ENCODE data around the gene SLC7A14. TPM values are rescaled to one million over a fixed set of nuclear protein-coding genes. Genes with fewer than 3 reads are reported as not detected.

SLC7A14 gene
- 0.35 and 0.55 TPM in 2 replicates for total RNA-seq

DNA sequence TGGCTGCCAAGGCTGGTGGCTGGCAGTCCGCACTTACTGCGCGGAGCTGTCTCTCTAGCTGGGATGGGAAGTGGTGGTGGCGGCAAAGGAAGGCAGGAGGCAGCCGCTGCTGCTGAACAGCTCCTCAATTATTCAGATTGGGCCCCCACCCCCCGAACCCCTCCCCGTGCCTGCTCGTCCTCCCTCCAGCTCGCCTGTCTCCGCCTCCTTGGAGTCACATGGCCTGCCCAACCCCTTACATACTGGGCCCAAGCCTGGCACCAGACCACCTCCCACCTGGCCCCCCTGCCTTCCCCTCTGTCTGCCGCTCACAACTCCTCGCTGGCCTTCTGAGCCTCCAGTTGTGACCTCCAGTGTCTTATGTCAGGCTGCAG lies at the start of gene SLC7A14:
TSS of gene SLC7A14 (minus strand) at position 139 of the 374 bp plus-strand sequence. CDS start 59,139 bp downstream, outside the sequence.
- no peak for DNase-seq (ENCODE audit: low read depth)

DNA sequence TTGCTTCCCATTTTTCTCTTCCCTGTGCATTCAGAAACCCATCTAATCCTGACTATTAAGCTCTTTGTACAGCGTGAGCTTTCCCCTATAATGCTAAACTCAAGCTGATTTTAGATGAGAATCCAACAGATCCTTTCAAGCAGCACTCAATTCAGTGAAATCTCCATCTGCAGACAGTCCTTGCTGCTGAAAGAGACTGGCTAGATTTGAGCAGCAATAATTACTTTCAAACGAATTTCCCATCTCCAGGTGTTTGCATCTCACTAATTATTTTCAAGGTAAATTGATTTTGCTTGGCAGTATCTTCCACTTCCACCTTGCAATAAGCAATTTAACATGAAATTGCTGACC lies 49.5 kb upstream of the SLC7A14 start:
- no peak for DNase-seq (ENCODE audit: low read depth)

DNA sequence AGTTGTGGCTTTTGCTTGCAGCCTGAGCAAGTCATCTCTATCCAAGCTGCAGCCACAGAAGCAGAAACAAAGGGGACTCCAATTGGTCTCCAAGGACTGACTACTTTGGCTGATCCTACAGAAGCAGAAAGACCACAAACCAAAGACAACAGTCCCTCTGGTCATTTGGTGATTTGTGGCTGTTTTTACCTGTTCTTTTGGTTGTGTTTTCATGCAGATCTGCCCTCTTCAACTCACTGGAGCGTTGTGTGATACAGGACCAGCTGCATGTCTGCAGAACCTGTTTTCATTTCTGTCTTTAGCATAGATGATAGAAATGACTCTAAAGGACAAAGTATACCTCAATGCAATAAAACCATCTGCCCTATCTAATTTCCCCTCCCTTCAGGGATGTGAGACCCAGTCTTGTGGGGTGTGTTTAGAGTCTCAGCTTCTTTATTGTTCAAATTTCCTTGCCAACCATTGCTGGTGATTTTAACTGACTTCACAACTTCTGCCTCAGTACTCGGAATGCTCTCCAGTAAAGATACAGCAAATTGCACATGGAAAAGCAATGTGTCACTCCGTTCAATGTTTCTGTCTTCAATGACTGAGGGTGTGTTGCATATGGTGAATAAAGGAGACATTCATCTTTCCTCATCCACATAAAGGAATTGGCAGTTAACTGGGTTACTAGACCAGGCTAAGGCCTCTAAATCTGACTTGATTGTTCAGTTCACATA lies 48.9 kb upstream of the SLC7A14 start:
- no peak for DNase-seq (ENCODE audit: low read depth)

DNA sequence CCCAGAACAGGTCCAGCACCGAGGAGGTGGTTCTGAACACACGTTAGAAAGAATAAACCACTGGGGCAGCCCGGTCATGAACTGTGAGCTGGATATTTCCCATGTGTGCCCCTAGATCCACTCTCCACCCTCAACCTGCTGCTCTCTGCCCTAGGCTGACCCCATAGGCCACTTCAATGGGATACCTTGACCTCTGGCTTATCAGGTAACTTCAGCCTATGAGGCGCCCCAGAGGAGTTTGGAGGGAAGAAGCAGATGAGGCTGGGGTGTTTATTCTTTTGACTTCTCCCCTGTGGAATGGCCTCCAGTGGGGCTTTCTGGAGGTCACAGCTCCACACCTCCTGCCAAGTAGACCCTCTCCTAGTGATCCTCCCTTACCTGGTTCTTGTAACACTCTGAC lies 47.7 kb upstream of the SLC7A14 start:
- no peak for DNase-seq (ENCODE audit: low read depth)

DNA sequence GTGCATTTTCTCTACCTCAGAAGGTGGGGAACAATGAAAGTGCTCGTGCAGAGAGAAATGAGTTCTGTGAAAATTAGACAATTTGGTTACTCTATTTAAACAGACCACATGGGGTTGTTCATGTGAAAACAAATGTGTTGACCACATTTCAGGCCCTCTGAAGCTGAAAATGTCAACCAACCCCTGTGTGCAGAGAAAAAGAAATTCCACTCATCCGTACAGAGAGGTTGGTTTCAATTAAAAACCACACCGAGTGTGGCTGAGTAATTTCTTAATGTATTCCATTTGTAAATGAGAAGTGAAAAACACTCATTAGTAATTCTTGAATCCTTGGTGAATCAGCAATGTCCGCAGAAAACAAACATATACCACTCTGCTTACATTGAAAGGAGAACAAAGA lies 46.9 kb upstream of the SLC7A14 start:
- DNase-seq (ENCODE audit: low read depth): peak; percentile 94

DNA sequence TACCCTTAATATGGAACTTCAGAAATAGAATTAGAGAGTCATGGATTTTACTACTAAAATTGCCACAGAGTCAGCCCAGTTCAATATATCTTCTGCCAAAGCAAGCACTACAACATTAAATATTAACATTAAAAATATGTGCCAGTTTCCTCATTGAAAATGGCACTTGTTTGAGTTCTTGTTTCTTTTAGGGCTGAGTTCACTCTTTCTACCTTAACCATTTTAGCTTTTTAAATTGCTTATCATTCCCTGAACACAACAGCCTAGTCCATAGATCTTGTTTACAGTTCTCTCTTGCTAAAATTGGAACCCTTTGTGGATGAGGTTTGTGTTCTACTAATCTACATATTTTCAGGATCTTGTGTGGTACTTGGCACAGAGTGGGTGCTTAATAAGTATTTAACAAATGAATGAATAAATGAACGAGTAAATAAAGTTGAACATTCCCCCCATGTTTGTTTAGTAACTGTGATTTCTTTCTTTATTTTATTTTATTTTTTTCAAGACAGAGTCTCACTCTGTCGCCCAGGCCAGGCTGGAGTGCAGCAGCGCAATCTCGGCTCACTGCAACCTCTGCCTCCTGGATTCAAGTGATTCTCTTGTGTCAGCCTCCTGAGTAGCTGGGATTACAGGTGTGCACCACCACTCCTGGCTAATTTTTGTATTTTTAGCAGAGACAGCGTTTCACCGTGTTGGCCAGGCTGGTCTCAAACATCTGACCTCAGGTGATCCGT lies 46.0 kb upstream of the SLC7A14 start:
- DNase-seq (ENCODE audit: low read depth): no peak

DNA sequence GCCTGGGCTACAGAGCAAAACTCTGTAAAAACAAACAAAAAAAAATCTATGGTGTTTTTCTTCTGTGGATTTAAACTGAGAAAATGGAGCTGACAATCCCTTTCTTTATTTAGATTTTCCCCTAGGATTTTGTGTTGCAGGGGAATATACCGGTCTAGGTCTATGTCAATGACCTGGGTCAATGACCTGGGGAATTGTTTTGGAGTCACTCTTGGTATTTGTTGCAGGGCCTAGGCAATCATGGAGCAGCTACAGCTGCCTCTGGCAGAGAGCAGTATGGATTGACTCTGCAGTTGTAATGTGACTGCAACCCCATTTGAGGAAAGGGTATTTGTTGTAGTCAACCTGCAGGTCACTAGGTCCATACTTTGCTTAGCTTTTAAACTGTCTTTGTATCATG lies 37.6 kb upstream of the SLC7A14 start:
- no peak for DNase-seq (ENCODE audit: low read depth)

DNA sequence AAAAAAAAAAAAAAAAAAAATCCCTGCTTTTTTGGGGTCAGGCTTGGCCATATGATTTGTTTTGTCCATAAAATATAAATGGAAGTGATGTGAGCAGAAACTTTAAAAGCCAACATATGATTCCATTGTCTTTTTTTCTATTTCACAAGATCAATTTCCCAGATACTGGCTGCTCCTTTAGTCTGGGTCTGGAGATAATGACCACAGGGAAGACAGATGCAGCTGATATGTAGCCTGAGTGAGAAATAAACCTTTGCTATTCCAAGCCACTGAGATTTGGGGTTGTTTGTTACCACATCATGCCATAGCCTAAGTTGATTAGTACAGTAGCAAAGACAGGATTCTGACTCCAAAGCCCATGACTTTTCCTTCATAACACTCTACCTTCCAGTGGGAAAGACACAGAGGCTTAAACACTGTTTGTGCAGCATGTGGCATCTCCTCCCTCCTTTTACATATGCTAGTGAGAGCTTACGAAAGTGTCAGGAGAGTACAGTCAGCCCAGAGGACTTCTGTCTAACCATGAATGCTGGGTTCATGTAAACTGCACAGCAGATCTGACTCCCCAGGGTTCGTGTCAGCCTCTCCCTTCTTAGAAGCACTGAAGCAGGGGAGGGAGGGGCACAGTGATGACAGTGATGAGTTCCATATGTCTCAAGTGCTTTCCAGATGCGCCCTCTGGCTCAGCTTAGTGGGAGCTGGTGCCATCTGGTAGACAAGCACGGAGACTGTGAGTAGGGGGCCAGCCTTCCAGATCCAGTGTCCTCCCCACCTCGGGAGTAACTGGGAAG lies 36.7 kb upstream of the SLC7A14 start:
- DNase-seq (ENCODE audit: low read depth): no peak

DNA sequence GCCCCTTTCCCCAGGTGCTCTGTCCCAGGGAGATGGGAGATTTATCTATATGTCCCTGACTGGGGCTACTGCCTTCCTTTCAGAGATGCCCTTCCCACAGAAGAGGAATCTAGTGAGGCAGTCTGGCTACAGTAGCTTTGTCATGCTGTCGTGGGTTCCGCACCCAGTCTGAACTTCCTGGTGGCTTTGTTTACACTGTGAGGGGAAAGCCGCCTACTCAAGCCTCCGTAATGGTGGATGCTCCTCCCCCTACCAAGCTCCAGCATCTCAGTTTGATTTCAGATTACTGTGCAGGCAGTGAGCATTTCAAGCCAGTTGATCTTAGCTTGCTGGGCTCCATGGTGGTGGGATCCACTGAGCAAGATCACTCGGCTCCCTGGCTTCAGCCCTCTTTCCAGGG lies 35.4 kb upstream of the SLC7A14 start:
- DNase-seq (ENCODE audit: low read depth): no peak

DNA sequence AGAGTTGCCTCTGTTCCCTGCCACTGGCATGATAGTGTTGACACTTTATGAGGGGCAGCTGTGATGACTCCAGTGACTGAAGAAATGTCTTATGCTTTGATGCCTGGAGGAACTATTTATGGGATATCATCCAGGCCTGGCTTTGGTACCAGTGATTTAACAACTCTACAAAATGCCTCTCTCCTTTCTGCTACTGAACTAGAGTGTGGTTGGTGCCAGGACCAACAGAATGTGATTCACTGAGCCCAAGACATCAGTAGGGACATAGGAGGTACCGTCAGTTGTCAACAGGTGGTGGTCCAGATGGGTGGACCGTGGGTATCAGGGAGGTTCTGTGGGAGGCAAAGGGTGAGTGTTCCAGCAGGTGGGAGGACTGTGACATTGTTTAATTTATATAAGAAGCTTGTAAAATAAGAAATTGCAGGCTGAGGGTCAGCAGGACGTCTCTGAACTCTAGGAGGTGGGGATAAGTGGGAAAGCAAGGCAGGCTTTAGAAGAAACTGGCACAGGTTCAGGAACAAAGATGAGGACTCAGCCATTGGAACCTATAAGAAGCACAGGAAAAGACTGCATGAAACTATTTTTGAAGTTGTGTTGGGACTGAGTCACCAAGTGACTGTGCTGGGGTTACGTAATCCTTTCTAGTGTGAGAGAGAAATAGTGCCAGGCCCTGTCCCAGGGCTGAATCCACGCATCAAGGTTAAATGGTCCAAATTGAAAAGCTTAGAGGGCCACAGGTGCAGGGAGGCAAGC lies 28.5 kb upstream of the SLC7A14 start:
- DNase-seq (ENCODE audit: low read depth): peak; percentile 95

DNA sequence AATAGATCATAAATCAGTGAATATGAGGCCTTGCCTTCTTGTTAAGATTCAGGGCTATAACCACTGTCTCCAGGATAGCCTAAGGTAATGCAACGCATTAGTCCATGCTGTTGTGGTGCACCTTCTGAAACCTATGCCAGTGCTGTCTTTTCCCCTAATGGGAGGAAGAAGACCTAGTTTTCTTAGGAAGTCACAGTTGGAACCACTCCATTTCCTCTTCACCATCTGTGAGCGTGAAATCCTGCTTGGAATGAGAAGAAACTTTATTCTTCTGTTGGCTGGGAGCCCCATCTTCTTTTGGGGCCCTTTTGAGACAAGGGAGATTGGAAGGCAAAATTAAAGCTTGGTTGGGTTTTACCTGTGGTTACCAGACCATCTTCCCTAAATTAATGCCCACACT lies 25.9 kb upstream of the SLC7A14 start:
- DNase-seq (ENCODE audit: low read depth): no peak

DNA sequence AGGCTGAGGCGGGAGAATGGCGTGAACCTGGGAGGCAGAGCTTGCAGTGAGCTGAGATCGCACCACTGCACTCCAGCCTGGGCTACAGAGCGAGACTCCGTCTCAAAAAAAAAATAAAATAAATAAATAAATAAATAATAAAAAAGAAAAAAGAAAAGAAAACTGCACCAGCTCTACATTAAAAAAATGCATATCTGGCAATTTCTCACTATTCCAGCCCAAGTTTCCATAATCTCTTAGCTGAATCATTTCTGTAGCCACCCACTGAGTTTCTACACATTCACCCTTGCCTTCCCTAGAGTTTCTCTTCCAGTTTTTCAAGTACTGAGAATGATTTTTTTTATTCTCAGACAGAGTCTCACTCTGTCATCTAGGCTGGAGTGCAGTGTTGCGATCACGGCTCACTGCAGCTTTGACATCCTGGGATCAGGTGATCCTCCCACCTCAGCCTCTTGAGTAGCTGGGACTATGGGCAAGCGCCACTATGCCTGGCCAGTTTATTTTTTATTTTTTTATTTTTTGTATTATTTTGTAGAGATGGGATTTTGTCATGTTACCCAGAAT lies 24.5 kb upstream of the SLC7A14 start:
- DNase-seq (ENCODE audit: low read depth): no peak

DNA sequence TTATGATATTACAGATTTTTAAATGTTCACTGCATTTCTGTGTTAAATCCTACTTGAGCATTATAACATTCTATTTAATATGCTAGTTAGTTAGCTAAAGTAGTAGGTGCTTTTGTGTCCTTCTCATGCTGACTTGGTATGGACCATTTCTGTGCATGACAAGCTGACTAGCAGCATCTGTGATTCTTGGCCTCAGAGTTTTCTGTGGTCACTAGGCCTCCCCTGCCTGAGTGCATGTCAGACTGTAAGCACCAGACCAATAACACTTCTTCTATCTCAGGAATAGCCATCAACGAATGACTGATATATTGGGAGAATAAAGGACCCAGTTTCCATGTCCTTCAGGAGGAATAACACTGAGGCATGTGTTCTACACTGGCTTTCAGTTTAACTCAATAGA lies 22.6 kb upstream of the SLC7A14 start:
- no peak for DNase-seq (ENCODE audit: low read depth)

DNA sequence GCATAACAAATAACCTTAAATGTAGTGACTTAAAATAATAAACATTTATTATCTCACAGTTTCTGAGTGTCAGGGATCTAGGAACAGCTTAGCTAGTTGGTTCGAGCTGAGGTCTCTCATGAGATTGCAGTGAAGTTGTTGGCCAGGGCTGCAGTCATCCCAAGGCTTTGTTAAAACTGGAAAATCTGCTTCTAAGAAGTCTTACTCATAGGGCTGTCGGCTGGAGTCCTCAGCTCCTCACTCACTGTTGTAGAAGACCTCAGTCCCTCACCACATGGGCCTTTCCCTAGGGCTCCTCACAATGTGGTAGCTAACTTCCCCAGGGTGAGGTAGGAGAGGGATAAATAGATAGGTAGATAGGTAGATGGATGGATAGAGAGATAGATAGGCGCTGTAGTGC lies 20.8 kb upstream of the SLC7A14 start:
- DNase-seq (ENCODE audit: low read depth): no peak

DNA sequence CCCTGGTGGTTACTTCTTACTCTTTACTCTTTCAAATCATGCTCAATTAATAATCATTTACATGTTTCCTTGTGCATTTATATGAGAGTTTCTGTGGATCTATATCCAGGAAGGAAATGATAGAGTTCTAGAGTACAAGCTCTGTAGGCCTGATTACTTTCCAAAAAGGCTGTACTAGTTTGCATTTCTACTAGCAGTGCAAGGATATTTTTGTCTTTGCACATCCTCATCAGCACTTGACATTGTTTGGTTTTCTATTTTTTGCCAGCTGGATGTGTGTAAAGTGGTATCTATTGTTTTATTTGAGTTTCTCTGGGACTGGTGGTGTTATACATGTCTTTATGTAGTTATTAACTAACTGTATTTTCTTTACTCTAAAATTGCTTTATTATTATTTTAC lies 19.6 kb upstream of the SLC7A14 start:
- DNase-seq (ENCODE audit: low read depth): no peak

DNA sequence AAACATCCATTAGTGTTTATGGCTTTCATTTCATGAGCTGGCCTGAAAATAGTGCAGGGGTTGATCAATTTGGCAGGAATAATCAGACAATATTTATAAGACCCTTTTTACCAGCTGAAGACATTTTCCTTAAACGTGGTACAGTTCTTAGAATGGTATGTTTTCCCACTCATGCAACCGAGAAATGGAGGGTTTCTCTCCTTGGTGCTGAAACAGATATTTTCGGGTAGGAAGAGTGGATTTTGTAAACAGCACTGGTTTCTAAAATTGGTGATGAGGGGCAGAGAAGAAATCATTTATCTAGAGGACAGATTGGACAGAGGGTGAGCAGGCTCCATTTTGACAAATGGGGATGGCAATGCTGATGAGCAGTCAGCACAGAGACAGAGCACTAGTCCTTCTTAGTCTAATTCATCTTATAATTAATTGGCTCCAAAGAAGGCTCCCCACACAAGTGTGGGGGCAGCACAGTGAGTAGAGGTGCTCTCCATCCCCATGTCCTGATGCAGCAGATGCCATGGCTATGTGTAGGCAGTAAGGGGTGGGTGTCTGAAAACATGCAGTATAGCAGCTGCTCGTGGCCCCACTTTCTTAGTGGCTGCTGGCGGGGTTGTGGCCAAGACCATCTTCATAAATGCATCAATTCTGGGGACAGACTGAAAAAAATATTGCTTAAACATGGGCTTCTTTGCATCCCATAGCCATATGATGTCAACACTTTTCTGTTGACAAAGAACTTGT lies 18.1 kb upstream of the SLC7A14 start:
- DNase-seq (ENCODE audit: low read depth): no peak

DNA sequence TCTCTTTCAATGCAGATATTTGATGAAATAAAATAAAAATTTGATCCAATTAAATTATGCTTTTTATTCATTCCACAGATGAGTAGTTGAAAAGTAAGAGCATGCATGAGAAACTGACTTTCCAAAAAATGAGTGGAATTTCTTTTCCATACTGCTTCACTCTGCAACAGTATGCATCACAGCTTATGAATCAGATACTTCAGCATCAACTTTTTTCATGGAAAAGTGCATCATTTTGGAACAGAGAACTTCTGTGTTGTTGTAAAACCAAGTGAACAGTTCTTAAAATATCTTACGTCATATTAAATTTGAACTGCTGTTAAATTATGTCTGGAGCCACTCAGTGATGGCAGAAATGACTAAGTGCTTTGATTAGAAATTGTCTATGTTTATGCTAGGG lies 16.7 kb upstream of the SLC7A14 start:
- no peak for DNase-seq (ENCODE audit: low read depth)

DNA sequence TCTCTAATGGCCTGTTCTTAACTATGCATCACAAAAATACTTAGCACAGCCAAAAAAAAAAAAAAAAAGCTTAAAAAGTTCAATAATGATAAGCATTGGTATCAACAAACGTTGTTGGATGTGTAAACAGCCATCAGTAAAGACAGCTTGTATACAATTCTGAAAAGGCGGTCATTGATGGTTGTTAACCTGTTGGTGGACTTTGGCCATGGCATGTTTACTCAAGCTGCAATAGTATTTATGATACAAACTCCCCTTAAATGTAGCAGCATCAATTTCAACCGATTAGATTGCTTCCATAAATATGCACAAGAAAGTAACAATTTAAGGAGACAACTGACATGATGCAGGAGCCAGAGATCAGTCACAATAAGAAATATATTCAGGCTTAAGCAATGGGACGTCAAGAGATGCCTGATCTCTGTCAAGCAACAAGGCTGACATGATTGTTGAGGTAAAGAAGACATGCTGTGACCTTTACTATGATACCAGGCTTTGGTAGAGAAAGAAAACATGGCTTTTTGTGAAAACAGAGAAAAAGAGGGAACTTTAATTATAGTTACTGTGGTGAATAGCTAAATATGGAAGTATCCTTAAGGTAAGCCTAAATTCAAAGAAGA lies 14.2 kb upstream of the SLC7A14 start:
- DNase-seq (ENCODE audit: low read depth): no peak

DNA sequence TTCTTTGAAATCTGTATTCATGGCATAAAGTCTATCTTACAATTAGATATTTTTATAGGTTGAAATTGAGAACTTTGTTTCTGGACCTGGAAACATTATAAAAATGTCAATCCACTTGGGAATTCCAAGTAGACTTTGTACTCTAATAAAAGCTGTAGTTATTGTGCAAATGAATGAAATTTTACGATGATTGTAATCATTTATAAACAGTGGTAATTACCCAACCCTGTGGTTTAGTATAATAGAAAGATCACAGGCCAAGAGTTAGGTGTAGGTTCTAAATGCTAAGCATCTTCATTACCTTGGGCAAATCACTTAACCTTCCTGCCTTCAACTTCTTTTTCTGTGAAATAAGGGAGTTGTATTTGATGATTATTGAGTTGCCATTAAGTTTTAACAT lies 13.2 kb upstream of the SLC7A14 start:
- no peak for DNase-seq (ENCODE audit: low read depth)

DNA sequence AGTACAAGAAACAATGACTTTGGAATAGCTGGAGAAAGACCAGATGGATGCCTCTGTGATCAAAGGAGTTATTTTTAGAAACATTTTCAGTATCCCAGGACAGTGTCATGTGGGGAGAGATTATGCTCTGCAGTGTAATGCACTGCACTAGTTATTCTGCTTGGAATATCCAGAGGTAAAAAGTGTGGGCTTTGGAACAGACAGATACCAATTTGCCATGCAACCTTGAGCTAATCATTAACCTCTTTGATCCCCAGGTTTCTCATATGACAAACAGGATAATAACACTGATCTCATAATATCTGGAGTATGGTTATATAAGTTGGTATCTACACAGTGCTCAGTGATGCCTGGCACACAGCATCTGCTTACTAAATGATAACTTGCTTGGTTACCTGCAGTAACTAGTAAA lies 12.2 kb upstream of the SLC7A14 start:
- DNase-seq (ENCODE audit: low read depth): no peak

DNA sequence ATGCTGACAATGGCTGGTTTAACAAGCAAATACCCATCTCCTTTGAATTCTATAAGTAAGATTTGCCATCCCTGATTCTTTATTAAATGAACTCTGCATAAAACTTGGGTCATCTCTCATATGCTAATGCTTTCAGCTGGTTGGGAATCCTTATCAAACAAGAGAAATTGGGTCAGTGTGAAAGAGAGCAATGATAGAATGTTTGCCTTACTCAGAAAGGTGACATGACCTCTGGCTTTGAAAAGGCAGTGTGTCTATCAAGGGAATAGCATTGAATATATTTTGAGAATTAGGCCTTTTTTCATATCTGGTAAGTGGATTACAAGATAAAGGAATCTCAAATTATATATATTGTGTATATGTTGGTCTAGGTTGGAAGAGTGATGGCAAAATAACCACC lies 8.7 kb upstream of the SLC7A14 start:
- no peak for DNase-seq (ENCODE audit: low read depth)
